HepG2 (cell line): ENCODE results near the gene SELENOS. TPM values are rescaled to one million over a fixed set of nuclear protein-coding genes. Genes with fewer than 3 reads are reported as not detected.
A peak's percentile ranks its signal among the peaks of the same experiment; 100 is the strongest.

Experiments used
- ATF7 ChIP-seq, 2 experiments: fragments of 450-650 bp in 1 of 2; sonication (generic) in 1 of 2; formaldehyde crosslinking in 1 of 2; IDR thresholded peaks; 2 replicates each; pipeline versions ENCODE4 v1.4.0 to v1.6.1; 2016 to 2020; ENCODE audit warnings: antibody characterized with exemption in 1 of 2, mild to moderate bottlenecking in 1 of 2, missing genetic modification reagents in 1 of 2
- BCL6 ChIP-seq: IDR thresholded peaks from 2 replicates; pipeline ENCODE4 v1.6.1; 2016; ENCODE audit warnings: missing genetic modification reagents, missing compliant biosample characterization
- NFE2L2 ChIP-seq: fragments of 150-350 bp; IDR thresholded peaks from 2 replicates; pipeline ENCODE4 v1.6.1; 2014; ENCODE audit warnings: low read length
- THAP11 ChIP-seq: IDR thresholded peaks from 2 replicates; pipeline ENCODE4 v1.6.1; 2016; ENCODE audit warnings: missing biosample characterization, missing genetic modification reagents
- ZBTB20 ChIP-seq: sonication (generic); formaldehyde crosslinking; IDR thresholded peaks from 2 replicates; pipeline ENCODE4 v1.8.1; 2023; ENCODE audit warnings: missing genetic modification reagents, low read depth, mild to moderate bottlenecking, borderline replicate concordance
- ZNF549 ChIP-seq: sonication (generic); formaldehyde crosslinking; IDR thresholded peaks from 2 replicates; pipeline ENCODE4 v1.5.0; 2020; ENCODE audit warnings: missing genetic modification reagents
- ZNF562 ChIP-seq: sonication (generic); formaldehyde crosslinking; IDR thresholded peaks from 2 replicates; pipeline ENCODE4 v1.8.0; 2022; ENCODE audit warnings: missing genetic modification reagents, borderline replicate concordance
- polyA plus RNA-seq, 8 experiments: library from polyadenylated mRNA; depleted of rRNA in 3 of 8; stranded (reverse) in 7 of 8; unstranded in 1 of 8; fragments of >200 nt; fragmentation: Illumina TruSeq in 4 of 8; extraction: Trizol in 4 of 8; gene quantifications; 2 replicates each; pipeline versions ENCODE4 v1.2.1 to v1.2.3, GENCODE V29; 2011 to 2016; ENCODE audit warnings: low read depth in 4 of 8, missing spikeins in 1 of 8, mixed read lengths in 1 of 8; ENCODE audit not compliant: insufficient read depth in 1 of 8
- total RNA-seq, 5 experiments: library from RNA; depleted of rRNA; stranded (reverse); fragments of >200 nt; fragmentation: Illumina TruSeq; extraction: Trizol; gene quantifications; 2 replicates each; pipeline ENCODE4 v1.2.3, GENCODE V29; 2016; ENCODE audit warnings: low read depth in 1 of 5
- TF ChIP-seq, protein P1 (sequence below): sonication (generic); formaldehyde crosslinking; IDR thresholded peaks from 2 replicates; pipeline ENCODE4 v1.4.0; 2020; ENCODE audit warnings: missing genetic modification reagents
- TF ChIP-seq, protein P2 (sequence below): sonication (generic); formaldehyde crosslinking; IDR thresholded peaks from 2 replicates; pipeline ENCODE4 v1.5.0; 2020; ENCODE audit warnings: mild to moderate bottlenecking, missing genetic modification reagents, borderline replicate concordance
- TF ChIP-seq, protein P3 (sequence below): sonication (generic); formaldehyde crosslinking; IDR thresholded peaks from 2 replicates; pipeline ENCODE4 v1.4.0; 2020; ENCODE audit warnings: missing genetic modification reagents
- TF ChIP-seq, protein P4 (sequence below), 2 experiments: fragments of 450-650 bp in 1 of 2; sonication (generic) in 1 of 2; formaldehyde crosslinking; IDR thresholded peaks; 2 replicates each; pipeline versions ENCODE4 v1.5.0 to v1.8.0; 2020 to 2022; ENCODE audit warnings: mild to moderate bottlenecking in 1 of 2, missing genetic modification reagents in 1 of 2
- TF ChIP-seq, protein P5 (sequence below): sonication (generic); formaldehyde crosslinking; conservative IDR thresholded peaks from 2 replicates; pipeline ENCODE4 v1.5.0; 2020; ENCODE audit warnings: missing genetic modification reagents

SELENOS gene
- total and polyA plus RNA-seq, 2 of the 13 experiments (the other 11 are each of a cell fraction or from before 2014, with no cell fraction given) = 63.0 to 66.1 TPM

DNA sequence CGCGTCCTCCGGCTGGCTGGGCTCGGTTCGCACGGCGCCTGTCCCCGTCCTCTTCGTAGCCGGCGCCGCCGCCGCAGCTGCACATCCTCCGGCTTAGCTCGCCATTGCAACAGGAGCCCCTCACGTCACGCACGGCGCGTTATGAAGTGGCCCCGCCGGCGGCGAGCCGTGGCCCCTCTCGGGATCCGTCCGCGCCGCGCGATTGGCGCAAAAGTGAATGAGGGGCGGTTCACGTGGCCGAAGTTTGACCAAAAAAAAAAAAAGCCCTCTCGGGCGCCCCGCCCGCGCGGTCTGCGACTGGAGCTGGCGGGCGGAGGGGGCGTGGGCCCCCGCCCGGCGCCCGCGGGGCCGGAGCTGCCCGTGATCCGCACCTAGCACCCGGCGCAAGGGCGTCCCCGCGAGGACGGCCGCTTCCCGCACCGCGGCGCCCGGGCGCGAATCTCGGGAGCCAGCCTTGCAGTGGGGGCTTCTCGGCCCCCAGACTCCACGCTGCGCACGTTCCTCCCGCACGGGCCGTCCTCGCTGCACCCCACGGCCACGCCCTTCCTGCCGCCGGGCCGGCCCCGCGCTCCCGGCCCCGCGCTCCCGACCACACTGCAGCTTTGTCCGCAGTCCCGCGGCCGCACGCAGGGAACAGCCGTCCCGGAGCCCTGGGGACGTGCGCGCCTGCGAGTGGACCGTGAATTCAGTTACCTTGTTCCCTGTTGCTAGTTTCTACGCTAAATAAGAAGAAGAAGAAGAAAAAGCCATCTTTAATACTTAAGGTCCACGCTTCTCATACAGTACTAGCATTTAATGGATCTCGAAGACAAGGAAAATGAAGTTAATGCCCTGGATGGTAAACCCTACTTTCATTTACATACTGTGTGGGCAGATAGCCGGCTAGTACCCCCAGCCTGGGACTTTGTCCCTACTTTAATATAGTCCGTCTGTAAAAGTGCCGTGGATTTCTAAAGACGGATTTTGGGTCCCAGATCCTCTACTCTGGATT, 25.2 kb downstream of the SELENOS start, which contains the start of gene CHSY1 (continued):
- TF ChIP-seq, protein P1, sequence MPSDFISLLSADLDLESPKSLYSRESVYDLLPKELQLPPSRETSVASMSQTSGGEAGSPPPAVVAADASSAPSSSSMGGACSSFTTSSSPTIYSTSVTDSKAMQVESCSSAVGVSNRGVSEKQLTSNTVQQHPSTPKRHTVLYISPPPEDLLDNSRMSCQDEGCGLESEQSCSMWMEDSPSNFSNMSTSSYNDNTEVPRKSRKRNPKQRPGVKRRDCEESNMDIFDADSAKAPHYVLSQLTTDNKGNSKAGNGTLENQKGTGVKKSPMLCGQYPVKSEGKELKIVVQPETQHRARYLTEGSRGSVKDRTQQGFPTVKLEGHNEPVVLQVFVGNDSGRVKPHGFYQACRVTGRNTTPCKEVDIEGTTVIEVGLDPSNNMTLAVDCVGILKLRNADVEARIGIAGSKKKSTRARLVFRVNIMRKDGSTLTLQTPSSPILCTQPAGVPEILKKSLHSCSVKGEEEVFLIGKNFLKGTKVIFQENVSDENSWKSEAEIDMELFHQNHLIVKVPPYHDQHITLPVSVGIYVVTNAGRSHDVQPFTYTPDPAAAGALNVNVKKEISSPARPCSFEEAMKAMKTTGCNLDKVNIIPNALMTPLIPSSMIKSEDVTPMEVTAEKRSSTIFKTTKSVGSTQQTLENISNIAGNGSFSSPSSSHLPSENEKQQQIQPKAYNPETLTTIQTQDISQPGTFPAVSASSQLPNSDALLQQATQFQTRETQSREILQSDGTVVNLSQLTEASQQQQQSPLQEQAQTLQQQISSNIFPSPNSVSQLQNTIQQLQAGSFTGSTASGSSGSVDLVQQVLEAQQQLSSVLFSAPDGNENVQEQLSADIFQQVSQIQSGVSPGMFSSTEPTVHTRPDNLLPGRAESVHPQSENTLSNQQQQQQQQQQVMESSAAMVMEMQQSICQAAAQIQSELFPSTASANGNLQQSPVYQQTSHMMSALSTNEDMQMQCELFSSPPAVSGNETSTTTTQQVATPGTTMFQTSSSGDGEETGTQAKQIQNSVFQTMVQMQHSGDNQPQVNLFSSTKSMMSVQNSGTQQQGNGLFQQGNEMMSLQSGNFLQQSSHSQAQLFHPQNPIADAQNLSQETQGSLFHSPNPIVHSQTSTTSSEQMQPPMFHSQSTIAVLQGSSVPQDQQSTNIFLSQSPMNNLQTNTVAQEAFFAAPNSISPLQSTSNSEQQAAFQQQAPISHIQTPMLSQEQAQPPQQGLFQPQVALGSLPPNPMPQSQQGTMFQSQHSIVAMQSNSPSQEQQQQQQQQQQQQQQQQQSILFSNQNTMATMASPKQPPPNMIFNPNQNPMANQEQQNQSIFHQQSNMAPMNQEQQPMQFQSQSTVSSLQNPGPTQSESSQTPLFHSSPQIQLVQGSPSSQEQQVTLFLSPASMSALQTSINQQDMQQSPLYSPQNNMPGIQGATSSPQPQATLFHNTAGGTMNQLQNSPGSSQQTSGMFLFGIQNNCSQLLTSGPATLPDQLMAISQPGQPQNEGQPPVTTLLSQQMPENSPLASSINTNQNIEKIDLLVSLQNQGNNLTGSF = no peak
- TF ChIP-seq ZNF549 (no peak), ZNF562 (CRISPR knock-in tag) (0 out of 2 replicates have a peak, but pooled peaks have one; percentile 46), NFE2L2 (no peak), ATF7 (IDR thresholded peaks at IDR 0.05) (no peak), ATF7 (CRISPR knock-in tag; IDR thresholded peaks at IDR 0.05) (no peak), ZBTB20 (CRISPR knock-in tag) (no peak), THAP11 (CRISPR knock-in tag) (peak; percentile 64), BCL6 (peak; percentile 45; the same call in 1 of the 2 replicates)
- TF ChIP-seq, protein P2, sequence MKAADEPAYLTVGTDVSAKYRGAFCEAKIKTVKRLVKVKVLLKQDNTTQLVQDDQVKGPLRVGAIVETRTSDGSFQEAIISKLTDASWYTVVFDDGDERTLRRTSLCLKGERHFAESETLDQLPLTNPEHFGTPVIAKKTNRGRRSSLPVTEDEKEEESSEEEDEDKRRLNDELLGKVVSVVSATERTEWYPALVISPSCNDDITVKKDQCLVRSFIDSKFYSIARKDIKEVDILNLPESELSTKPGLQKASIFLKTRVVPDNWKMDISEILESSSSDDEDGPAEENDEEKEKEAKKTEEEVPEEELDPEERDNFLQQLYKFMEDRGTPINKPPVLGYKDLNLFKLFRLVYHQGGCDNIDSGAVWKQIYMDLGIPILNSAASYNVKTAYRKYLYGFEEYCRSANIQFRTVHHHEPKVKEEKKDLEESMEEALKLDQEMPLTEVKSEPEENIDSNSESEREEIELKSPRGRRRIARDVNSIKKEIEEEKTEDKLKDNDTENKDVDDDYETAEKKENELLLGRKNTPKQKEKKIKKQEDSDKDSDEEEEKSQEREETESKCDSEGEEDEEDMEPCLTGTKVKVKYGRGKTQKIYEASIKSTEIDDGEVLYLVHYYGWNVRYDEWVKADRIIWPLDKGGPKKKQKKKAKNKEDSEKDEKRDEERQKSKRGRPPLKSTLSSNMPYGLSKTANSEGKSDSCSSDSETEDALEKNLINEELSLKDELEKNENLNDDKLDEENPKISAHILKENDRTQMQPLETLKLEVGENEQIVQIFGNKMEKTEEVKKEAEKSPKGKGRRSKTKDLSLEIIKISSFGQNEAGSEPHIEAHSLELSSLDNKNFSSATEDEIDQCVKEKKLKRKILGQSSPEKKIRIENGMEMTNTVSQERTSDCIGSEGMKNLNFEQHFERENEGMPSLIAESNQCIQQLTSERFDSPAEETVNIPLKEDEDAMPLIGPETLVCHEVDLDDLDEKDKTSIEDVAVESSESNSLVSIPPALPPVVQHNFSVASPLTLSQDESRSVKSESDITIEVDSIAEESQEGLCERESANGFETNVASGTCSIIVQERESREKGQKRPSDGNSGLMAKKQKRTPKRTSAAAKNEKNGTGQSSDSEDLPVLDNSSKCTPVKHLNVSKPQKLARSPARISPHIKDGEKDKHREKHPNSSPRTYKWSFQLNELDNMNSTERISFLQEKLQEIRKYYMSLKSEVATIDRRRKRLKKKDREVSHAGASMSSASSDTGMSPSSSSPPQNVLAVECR (CRISPR knock-in tag) = peak; percentile 78; the same call in 1 of the 2 replicates
- TF ChIP-seq, protein P3, sequence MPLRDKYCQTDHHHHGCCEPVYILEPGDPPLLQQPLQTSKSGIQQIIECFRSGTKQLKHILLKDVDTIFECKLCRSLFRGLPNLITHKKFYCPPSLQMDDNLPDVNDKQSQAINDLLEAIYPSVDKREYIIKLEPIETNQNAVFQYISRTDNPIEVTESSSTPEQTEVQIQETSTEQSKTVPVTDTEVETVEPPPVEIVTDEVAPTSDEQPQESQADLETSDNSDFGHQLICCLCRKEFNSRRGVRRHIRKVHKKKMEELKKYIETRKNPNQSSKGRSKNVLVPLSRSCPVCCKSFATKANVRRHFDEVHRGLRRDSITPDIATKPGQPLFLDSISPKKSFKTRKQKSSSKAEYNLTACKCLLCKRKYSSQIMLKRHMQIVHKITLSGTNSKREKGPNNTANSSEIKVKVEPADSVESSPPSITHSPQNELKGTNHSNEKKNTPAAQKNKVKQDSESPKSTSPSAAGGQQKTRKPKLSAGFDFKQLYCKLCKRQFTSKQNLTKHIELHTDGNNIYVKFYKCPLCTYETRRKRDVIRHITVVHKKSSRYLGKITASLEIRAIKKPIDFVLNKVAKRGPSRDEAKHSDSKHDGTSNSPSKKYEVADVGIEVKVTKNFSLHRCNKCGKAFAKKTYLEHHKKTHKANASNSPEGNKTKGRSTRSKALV (CRISPR knock-in tag) = peak; percentile 53; the same call in 1 of the 2 replicates
- TF ChIP-seq, protein P4, sequence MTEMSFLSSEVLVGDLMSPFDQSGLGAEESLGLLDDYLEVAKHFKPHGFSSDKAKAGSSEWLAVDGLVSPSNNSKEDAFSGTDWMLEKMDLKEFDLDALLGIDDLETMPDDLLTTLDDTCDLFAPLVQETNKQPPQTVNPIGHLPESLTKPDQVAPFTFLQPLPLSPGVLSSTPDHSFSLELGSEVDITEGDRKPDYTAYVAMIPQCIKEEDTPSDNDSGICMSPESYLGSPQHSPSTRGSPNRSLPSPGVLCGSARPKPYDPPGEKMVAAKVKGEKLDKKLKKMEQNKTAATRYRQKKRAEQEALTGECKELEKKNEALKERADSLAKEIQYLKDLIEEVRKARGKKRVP (CRISPR knock-in tag; IDR thresholded peaks at IDR 0.05) = 0 out of 4 replicates have a peak, but pooled peaks of 1 of the 2 experiments have one; percentile 36
- TF ChIP-seq, protein P5, sequence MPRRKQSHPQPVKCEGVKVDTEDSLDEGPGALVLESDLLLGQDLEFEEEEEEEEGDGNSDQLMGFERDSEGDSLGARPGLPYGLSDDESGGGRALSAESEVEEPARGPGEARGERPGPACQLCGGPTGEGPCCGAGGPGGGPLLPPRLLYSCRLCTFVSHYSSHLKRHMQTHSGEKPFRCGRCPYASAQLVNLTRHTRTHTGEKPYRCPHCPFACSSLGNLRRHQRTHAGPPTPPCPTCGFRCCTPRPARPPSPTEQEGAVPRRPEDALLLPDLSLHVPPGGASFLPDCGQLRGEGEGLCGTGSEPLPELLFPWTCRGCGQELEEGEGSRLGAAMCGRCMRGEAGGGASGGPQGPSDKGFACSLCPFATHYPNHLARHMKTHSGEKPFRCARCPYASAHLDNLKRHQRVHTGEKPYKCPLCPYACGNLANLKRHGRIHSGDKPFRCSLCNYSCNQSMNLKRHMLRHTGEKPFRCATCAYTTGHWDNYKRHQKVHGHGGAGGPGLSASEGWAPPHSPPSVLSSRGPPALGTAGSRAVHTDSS (CRISPR knock-in tag) = no peak
